ENCODE measurements around the gene ADAM19. TPM values are rescaled to one million over a fixed set of nuclear protein-coding genes. Genes with fewer than 3 reads are reported as not detected.

The ADAM19 gene
- 10 to 100 TPM; 14.2 to 22.2 (median 16.0) TPM for polyA plus RNA-seq (ENCODE audit: insufficient read depth in 1 of 5, insufficient read length in 5 of 5, low replicate concordance in 1 of 5)
- long read RNA-seq, donor 1: 0 reads
- long read RNA-seq, donor 2, full-length matches to known transcripts: 1 of 1 reads
- long read RNA-seq, donor 2, partial matches to known transcripts: 0 of 1 reads
- long read RNA-seq, donor 2, other reads (novel, unspliced or antisense): 0 of 1 reads
- long read RNA-seq, donor 3: 0 reads
- long read RNA-seq, donor 4: 0 reads
- long read RNA-seq, donor 5, full-length matches to known transcripts: 1 of 1 reads
- long read RNA-seq, donor 5, partial matches to known transcripts: 0 of 1 reads
- long read RNA-seq, donor 5, other reads (novel, unspliced or antisense): 0 of 1 reads
- long read RNA-seq, donor 6, partial matches to known transcripts: 21 of 21 reads
- long read RNA-seq, donor 6, other reads (novel, unspliced or antisense): 0 of 21 reads
- long read RNA-seq, donor 7, partial matches to known transcripts: 28 of 28 reads
- long read RNA-seq, donor 7, other reads (novel, unspliced or antisense): 0 of 28 reads
- long read RNA-seq, donor 8, partial matches to known transcripts: 5 of 5 reads
- long read RNA-seq, donor 8, other reads (novel, unspliced or antisense): 0 of 5 reads

- DNase-seq: peak; percentile 55 to 61
These were observed at the start of gene ADAM19 for GRCh38 chr5:157575381-157576020. ADAM19 (minus strand) TSS chr5:157575775; CDS start chr5:157575696, 79 bp downstream.

GRCh38 chr5:157624144-157624543 lies 48.6 kb upstream of the ADAM19 start:
- no peak for DNase-seq

GRCh38 chr5:157620776-157621175 lies 45.2 kb upstream of the ADAM19 start:
- DNase-seq: no peak

GRCh38 chr5:157618191-157618765 lies 42.7 kb upstream of the ADAM19 start:
- DNase-seq: no peak

GRCh38 chr5:157616785-157617184 lies 41.2 kb upstream of the ADAM19 start:
- DNase-seq: no peak

- no peak for DNase-seq
These were observed 38.0 kb upstream of the ADAM19 start for GRCh38 chr5:157613385-157614245.

- no peak for DNase-seq
These were observed 37.0 kb upstream of the ADAM19 start for GRCh38 chr5:157612581-157612980.

GRCh38 chr5:157611571-157612476 lies 36.2 kb upstream of the ADAM19 start:
- no peak for DNase-seq

- no peak for DNase-seq
These were observed 35.4 kb upstream of the ADAM19 start for GRCh38 chr5:157610990-157611389.

- DNase-seq: no peak
These were observed 33.5 kb upstream of the ADAM19 start for GRCh38 chr5:157608972-157609565.

GRCh38 chr5:157607371-157608161 lies 32.0 kb upstream of the ADAM19 start:
- DNase-seq: no peak

- DNase-seq: no peak
These were observed 30.5 kb upstream of the ADAM19 start for GRCh38 chr5:157606046-157606445.

GRCh38 chr5:157603333-157604190 lies 28.0 kb upstream of the ADAM19 start:
- DNase-seq: no peak

- DNase-seq: no peak
These were observed 26.9 kb upstream of the ADAM19 start for GRCh38 chr5:157602505-157602904.

GRCh38 chr5:157600252-157600651 lies 24.7 kb upstream of the ADAM19 start:
- no peak for DNase-seq

GRCh38 chr5:157599565-157599964 lies 24.0 kb upstream of the ADAM19 start:
- no peak for DNase-seq

GRCh38 chr5:157598350-157598936 lies 22.9 kb upstream of the ADAM19 start:
- no peak for DNase-seq

GRCh38 chr5:157597277-157597676 lies 21.7 kb upstream of the ADAM19 start:
- DNase-seq: no peak

All from right lung (tissue), 10 donors.